Neural progenitor cell (in vitro differentiated cells): ENCODE measurements around the gene ERCC1.

Experiments used
- CTCF ChIP-seq: fragments of 200-600 bp; sonication (generic); IDR thresholded peaks from 2 replicates; pipeline ENCODE4 v1.5.1; 2017; ENCODE audit warnings: antibody characterized with exemption, mild to moderate bottlenecking
- EZH2 ChIP-seq: fragments of 200-600 bp; sonication (generic); IDR thresholded peaks from 2 replicates; pipeline ENCODE4 v1.6.1; 2017; ENCODE audit warnings: antibody characterized with exemption, mild to moderate bottlenecking, moderate library complexity

GRCh38 chr19:45414468-45414867 is 9.2 kb downstream of the ERCC1 start:
- TF ChIP-seq CTCF (no peak), EZH2 (no peak)
